GM19455 (cell line): ENCODE measurements around the gene AGBL3.
A peak's percentile ranks its signal among the peaks of the same experiment; 100 is the strongest.
"Not testable (repeated sequence)": the region's sequence is repeated elsewhere in the genome, so short reads cannot be mapped to it uniquely, and the experiment has no call there.

Experiments
- ATAC-seq: cut with Tn5 transposase; IDR thresholded peaks from one replicate; pipeline ENCODE4 v1.9.1; 2021; ENCODE audit not compliant: unreplicated experiment

AGBL3 gene

DNA sequence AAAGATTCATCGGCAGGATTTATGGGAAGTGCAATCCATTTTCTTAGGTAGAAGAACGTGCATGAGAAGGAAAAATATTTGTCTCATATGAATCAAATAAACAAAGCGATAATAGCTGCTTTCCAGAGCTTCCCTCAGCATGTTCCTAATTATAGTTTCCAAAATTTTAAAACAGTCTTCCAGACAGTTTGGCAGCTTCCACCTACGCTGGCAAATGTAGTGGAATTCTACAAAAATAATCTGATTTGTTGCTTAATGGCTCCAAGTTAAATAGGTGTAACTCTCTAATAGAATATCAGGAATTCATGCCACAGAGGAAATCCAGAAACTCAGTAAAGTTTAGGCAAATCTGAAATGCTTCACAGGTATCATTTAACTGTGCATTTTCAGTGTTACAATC lies 23.3 kb upstream of the AGBL3 start:
- ATAC-seq, result no peak

- ATAC-seq, result no peak
Observed at GRCh38 chr7:134966691-134967090, 19.6 kb upstream of the AGBL3 start.

- no peak for ATAC-seq
Observed at GRCh38 chr7:134968110-134968509, 18.2 kb upstream of the AGBL3 start.

DNA sequence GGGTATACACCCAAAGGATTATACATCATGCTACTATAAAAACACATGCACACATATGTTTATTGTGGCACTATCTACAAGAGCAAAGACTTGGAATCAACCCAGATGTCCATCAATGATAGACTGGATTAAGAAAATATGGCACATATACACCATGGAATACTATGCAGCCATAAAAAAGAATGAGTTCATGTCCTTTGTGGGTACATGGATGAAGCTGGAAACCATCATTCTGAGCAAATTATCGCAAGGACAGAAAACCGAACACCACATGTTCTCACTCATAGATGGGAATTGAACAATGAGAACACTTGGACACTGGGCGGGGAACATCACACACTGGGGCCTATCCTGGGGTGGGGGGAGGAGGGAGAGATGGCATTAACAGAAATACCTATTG lies 4.7 kb upstream of the AGBL3 start:
- not testable (repeated sequence) for ATAC-seq

- ATAC-seq, result peak; percentile 48
Observed at GRCh38 chr7:134985894-134986362, 380 bp upstream of the AGBL3 start.

- no peak for ATAC-seq
Observed at GRCh38 chr7:134988161-134988560, 1.9 kb downstream of the AGBL3 start.

DNA sequence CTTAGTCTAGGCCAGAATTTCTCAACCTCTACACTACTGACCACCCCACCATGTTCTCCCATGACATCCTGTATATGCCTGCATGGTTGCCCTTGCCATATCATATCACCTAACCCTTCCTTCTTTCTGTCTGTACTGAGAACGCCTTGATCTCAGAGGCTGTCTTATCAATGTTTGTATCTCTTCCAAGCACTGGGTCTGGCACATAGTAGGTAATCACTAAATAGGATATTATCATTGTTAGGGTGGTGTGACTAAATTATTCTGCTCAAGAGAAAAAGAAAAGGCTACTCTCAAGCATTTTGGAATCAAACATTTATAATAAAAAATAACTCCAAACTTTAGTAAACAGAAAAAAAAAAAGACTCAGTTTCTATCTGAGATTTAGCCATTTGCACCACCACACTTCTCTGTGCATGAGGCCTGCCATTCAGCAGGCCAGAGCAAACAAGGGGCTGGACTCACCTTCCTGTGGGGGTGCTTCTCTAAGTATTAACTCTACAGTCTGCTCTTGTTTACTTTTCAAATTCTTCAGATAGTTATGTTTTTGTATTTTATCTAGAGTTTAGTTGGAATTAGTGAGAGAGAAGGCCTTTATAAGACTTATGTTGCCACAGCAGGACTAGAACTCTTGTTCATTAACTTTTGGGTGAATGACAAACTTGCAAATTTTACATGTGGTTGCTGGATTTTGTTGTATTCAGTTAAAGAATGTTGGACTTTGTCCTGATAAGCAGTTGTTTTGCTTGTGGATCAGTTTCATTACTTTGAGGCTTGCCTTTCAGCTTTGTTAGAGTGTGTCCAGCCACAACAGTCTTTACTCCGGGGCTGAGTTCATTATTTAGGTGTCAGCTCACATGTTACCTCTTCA lies 5.4 kb downstream of the AGBL3 start:
- ATAC-seq, result no peak

DNA sequence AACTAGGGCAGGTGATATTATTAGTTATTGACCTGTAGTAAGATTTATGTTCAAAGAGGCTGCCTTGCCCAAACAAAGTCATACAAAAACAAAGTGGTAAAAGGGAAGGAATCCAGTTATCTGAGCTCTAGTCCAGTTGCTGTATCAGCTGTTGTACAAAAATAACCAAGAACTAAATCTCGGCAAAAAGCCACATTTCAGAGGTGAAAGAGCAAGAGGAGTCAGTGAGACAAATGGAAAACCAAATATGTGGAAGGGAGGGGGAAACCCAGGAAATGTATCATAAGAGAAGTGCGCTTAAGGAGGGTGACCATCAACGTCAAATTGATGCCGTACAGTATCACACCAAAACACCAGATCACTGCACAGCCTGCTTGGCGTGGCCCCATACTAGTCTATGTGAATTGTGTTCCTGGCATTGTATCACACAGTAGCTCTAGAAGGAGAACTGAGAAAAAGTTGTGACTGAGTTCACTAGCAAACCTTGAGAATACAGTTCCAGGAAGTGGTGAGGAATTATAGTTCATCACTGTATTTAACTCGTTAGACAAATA lies 6.4 kb downstream of the AGBL3 start:
- peak; percentile 70 for ATAC-seq

DNA sequence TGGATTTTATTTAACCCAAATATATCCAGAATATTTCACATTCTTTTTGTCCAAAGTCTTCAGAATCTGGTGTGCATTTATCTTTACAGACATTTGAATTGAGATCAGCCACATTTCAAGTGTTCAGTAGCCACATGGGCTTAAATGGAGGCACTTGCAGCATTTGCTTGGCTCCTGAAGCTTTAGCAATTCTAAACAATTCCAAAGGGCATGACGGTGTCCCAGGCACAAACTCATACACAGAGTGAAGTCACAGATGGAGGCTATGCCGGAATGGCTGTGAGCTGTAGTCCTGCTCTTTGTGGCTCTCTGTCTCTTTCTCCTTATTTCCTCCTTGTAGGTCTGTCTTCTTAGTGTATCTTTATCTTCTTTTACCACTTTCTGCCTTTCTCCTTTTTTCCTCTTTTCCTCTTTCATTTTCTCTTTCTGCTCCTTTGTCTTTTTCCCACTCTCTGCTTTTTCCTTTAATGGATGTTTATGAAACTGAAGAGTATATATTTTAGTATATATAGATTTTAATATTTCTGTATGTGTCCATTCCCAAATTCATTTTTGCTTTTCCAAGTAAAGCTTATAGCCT lies 7.7 kb downstream of the AGBL3 start:
- ATAC-seq, result no peak

DNA sequence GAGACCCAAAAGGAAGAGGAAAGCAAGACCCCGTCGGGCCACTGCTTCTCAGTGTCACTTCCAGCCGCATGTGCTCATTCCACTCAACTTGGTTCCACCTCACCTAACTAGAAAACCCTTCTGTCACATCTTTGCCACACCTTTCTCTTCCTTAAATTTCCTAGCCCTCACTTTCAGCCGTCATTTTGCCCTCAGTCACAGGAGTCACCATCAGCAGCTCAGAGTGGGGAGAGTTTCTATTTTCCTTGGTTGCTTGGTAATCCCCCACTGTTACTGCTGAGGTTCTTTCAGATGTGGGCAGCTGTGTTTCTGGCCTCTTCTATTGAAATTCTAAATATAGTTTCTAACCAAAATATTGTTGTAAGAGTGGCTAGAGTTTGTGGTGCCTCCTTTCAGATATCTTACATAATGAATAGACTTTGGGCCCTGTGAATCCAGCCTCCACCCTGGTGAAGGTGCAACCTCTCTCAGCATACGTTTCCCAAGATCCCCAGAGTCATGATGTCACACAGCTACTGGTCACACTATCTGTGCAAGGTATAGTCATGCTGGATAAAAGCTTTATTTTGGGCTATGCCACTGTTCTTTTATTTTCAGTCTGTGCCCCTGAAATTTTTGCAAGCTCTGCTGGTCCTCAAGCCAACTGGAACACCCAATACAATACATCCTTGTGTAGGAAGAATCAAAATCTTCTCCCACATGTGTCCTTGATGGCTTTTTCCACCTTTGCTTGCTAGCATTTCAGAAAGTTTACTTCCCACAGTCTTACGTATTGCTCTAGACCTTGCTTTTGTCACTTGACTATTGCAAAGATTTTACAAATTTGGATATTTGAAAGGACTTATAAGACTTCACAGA lies 9.2 kb downstream of the AGBL3 start:
- ATAC-seq, result peak; percentile 49

- peak; percentile 49 for ATAC-seq
Observed at GRCh38 chr7:134996097-134996550, 9.8 kb downstream of the AGBL3 start.

- no peak for ATAC-seq
Observed at GRCh38 chr7:134997214-134997885, 11.0 kb downstream of the AGBL3 start.

- no peak for ATAC-seq
Observed at GRCh38 chr7:134999136-134999535, 12.8 kb downstream of the AGBL3 start.

GRCh38 chr7:135001390-135002165 lies 15.3 kb downstream of the AGBL3 start:
- no peak for ATAC-seq

DNA sequence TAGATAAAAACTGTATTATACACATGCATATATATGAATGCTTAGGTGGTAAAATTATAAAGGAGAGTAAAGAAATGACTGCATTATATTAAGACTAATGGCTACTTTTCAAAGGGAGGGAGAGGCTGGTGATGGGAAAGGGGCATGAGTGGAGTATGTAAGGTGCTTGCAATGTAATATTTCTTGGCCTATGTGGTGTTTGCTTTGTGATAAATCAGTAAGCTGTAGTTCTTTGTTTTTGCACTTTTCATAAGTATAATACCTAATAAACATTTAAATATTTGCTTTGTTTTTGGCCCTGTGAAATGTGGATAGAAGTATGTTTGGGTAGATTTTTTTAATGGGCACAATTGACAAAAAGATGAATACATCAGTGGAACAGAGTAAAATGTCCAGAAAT lies 25.9 kb downstream of the AGBL3 start:
- ATAC-seq, result no peak

DNA sequence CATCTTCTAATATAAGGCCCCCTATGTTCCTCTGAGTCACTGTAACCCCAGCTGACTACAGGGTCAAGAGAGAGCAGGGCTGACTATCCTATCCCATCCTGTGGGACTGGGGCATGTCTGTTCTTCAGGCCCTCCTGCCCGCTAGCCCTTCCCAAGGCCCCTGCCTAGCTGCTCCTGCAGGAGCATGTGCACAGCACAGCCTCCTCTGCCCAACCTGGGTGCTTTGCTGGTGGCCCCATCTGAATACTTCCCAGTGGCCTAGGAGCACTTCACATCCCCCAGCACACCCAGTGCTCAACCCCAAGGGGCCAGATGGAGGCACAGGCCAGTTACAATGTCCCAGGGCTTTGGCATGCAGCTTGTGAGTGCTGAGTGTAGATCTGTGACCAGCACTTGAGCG lies 37.3 kb downstream of the AGBL3 start:
- ATAC-seq, result no peak

DNA sequence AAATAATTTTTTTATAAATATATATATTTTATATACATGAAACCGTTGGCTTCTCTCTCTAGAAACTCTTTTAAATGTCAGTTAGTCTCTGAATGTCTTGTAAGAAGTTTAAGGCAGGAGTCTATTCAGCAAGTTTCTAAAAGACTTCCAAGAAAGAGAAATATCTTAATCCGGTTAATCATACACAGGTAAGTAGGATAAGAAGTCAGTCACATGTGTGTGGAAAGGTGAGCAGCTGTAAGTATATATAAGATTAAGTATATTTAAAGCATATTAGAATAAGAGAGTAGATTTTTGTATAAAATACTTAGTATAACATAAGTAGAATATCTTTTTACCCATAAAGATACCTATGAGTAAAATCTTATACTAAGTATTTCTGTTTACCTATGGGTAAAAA lies 48.9 kb downstream of the AGBL3 start:
- no peak for ATAC-seq

GRCh38 chr7:135067017-135067416 lies 80.7 kb downstream of the AGBL3 start:
- ATAC-seq, result not testable (repeated sequence)

- no peak for ATAC-seq
Observed at GRCh38 chr7:135074096-135074495, 87.8 kb downstream of the AGBL3 start.

DNA sequence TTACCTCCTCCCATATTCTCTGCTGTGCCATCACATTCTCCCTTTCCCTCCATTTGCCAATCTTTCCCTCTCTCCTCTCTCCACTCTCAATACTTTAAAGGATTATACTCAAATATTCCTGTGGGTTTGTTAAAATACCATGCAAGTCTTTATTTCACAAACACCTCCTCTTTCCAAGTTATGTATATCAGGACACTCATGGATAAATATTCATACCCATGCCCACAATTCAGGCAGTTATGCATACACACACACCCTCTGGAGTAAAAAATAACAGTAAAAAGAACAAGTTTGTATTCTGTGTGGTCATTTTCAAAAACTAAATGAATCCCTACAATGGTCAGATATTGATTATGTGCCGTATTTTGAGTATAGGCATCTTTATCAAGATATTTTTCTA lies 88.2 kb downstream of the AGBL3 start:
- ATAC-seq, result no peak
